GM12892 (cell line): ENCODE data around the gene PPP3CA.

Experiments
- POLR2A ChIP-seq: IDR thresholded peaks from 2 replicates; pipeline ENCODE4 v1.6.1; 2011; ENCODE audit warnings: low read depth, low read length, control low read depth
- POLR2AphosphoS5 ChIP-seq: IDR thresholded peaks from 2 replicates; pipeline ENCODE4 v1.6.1; 2011; ENCODE audit warnings: low read depth, low read length, control low read depth
- TAF1 ChIP-seq: IDR thresholded peaks from 2 replicates; pipeline ENCODE4 v1.6.1; 2011; ENCODE audit warnings: low read depth, mild to moderate bottlenecking, control low read depth, low read length, borderline replicate concordance

GRCh38 chr4:101331017-101331416 is 16.3 kb downstream of the PPP3CA start:
- TF ChIP-seq TAF1 (no peak), POLR2A (no peak), POLR2AphosphoS5 (no peak)
